Breast epithelium (tissue), 4 donors: ENCODE results near the gene PGS1. TPM values are rescaled to one million over a fixed set of nuclear protein-coding genes. Genes with fewer than 3 reads are reported as not detected.

ENCODE experiments used
- DNase-seq, 2 donors: peaks; one replicate each; pipeline ENCODE4 v3.0.0-alpha.2; 2019; ENCODE audit warnings: low spot score in 2 of 2
- H3K27ac ChIP-seq, 2 donors: fragments of 200-600 bp; sonication (generic) in 1 of 2; one replicate each; pipeline ENCODE4 v1.5.1; 2016 to 2019; ENCODE audit warnings: mild to moderate bottlenecking in 1 of 2
- H3K27me3 ChIP-seq, 2 donors: fragments of 200-600 bp; sonication (generic) in 1 of 2; one replicate each; pipeline versions ENCODE4 v1.5.1 to v1.6.0; 2017 to 2019; ENCODE audit warnings: control low read depth in 1 of 2, mild to moderate bottlenecking in 1 of 2
- H3K36me3 ChIP-seq: fragments of 200-600 bp; one replicate; pipeline ENCODE4 v1.5.1; 2019
- H3K4me1 ChIP-seq, 2 donors: fragments of 200-600 bp; sonication (generic); one replicate each; pipeline ENCODE4 v1.5.1; 2016 to 2019; ENCODE audit warnings: control low read depth in 1 of 2
- H3K4me3 ChIP-seq, 3 donors: fragments of 200-600 bp; sonication (generic); 1 replicate in 2 of 3; 2 replicates in 1 of 3; pipeline ENCODE4 v1.5.1; 2016 to 2019; ENCODE audit warnings: mild to moderate bottlenecking in 3 of 3, moderate library complexity in 2 of 3
- H3K9me3 ChIP-seq, 2 donors: fragments of 200-600 bp; sonication (generic) in 1 of 2; one replicate each; pipeline ENCODE4 v1.5.1; 2016 to 2019; ENCODE audit warnings: control low read depth in 1 of 2
- CTCF ChIP-seq, 3 donors: fragments of 450-650 bp; IDR thresholded peaks; one replicate each; pipeline ENCODE4 v1.5.1; 2016 to 2017; ENCODE audit warnings: antibody characterized with exemption in 3 of 3, mild to moderate bottlenecking in 3 of 3, moderate library complexity in 3 of 3
- POLR2A ChIP-seq: fragments of 450-650 bp; IDR thresholded peaks from one replicate; pipeline ENCODE4 v1.6.1; 2016; ENCODE audit warnings: antibody characterized with exemption, mild to moderate bottlenecking, moderate library complexity
- POLR2AphosphoS5 ChIP-seq, 3 donors: sonication (generic); formaldehyde crosslinking; IDR thresholded peaks; one replicate each; pipeline ENCODE4 v1.6.1; 2017; ENCODE audit warnings: antibody characterized with exemption in 3 of 3
- intact Hi-C: fragments of 100-400 bp; cut with DNase I; formaldehyde crosslinking; loops from one replicate; pipeline ENCODE4 v1.15.1; 2023; ENCODE audit warnings: low total_unique reads
- total RNA-seq, 3 donors: library from RNA; depleted of rRNA; stranded (reverse); fragments of >200 nt; gene quantifications; one replicate each; pipeline ENCODE4 v1.1.0, GENCODE V29; 2016

Gene PGS1
- total RNA-seq, 3 donors from 2014 or later, result 33.9 to 58.7 (median 50.2) TPM

GRCh38 chr17:78458091-78458490 lies 79.6 kb downstream of the PGS1 start:
- H3K27ac ChIP-seq, result no peak overlapping the region
- no peaks in the 10 kb centered on the region for H3K4me1 ChIP-seq
- H3K36me3 ChIP-seq, result no peaks in the 10 kb centered on the region
- TF ChIP-seq CTCF (IDR thresholded peaks at IDR 0.05) (no peak), POLR2AphosphoS5 (IDR thresholded peaks at IDR 0.05) (no peak), POLR2A (no peak)
- intact Hi-C loops, result no loop called here
- H3K4me3 ChIP-seq, result no peak overlapping the region
- DNase-seq, result no peak
- H3K9me3 ChIP-seq, result no peaks in the 10 kb centered on the region
- H3K27me3 ChIP-seq, result no peaks in the 10 kb centered on the region

- intact Hi-C loops, result no loop called here
These were observed 80.4 kb downstream of the PGS1 start for GRCh38 chr17:78458736-78459335.

GRCh38 chr17:78459696-78460095 lies 81.2 kb downstream of the PGS1 start:
- intact Hi-C loops, result no loop called here

More at GRCh38 chr17:78458736-78459335, 80.4 kb downstream of the PGS1 start:
- Histone ChIP-seq H3K27me3 (no peaks in the 10 kb centered on the region), H3K27ac (no peak overlapping the region), H3K4me1 (no peaks in the 10 kb centered on the region), H3K36me3 (no peaks in the 10 kb centered on the region), H3K9me3 (no peaks in the 10 kb centered on the region), H3K4me3 (no peak overlapping the region)
- TF ChIP-seq POLR2A, result no peak
- DNase-seq, result no peak

GRCh38 chr17:78460176-78460675 lies 81.8 kb downstream of the PGS1 start:
- Histone ChIP-seq H3K4me3 (no peak overlapping the region), H3K27me3 (no peaks in the 10 kb centered on the region), H3K36me3 (no peaks in the 10 kb centered on the region), H3K4me1 (no peaks in the 10 kb centered on the region), H3K27ac (no peak overlapping the region), H3K9me3 (no peaks in the 10 kb centered on the region)
- no peak for TF ChIP-seq CTCF (IDR thresholded peaks at IDR 0.05)
- TF ChIP-seq POLR2AphosphoS5 (IDR thresholded peaks at IDR 0.05), result no peak
- TF ChIP-seq POLR2A, result no peak
- DNase-seq, result no peak
- intact Hi-C loops, result no loop called here

More at GRCh38 chr17:78459696-78460095, 81.2 kb downstream of the PGS1 start:
- Histone ChIP-seq H3K27me3 (no peaks in the 10 kb centered on the region), H3K36me3 (no peaks in the 10 kb centered on the region), H3K27ac (no peak overlapping the region), H3K4me1 (no peaks in the 10 kb centered on the region), H3K4me3 (no peak overlapping the region), H3K9me3 (no peaks in the 10 kb centered on the region)
- DNase-seq, result no peak
- TF ChIP-seq POLR2A (no peak), CTCF (IDR thresholded peaks at IDR 0.05) (no peak), POLR2AphosphoS5 (IDR thresholded peaks at IDR 0.05) (no peak)

DNA sequence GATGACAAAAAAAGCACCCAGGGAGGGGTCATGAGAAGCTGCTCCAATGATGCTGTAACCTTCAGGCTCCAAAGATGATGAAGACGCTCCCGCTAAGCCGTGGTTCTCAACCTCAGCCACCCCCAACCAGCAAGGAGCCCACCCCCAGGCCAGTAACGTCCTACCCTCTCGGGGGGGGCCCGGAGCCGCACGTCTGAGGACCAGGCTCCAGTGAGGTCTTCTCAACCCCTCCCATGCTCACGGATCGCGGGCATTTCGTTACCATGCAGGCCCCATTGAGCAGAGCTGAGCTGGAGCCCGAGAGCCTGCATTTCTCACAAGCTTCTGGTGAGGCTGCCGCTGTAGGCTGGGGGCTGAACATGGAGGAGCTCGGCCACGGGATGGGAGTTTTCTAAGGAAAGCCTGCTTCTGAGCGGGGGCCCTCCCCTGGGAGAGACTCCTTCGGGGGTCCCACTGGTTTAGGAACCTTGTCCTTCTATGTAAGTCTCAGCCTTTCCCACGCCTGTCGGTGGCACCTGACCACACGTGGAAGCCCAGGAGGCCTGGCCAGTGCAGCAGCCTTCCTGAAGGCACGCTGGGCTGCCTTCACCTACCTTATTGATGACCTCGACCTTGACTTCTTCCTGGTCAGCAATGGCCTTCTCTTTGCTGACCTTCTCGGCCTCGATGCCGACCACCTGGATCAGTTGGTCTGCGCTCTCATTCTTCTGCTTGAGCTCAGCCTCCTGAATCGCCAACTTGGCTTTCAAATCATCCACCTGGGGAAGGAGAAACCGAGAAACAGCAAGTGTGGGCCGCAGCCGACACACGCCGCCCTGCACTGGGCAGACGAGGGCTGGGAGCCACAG lies 82.7 kb downstream of the PGS1 start:
- Histone ChIP-seq H3K36me3 (no peaks in the 10 kb centered on the region), H3K27ac (no peak overlapping the region), H3K9me3 (no peaks in the 10 kb centered on the region), H3K27me3 (no peaks in the 10 kb centered on the region), H3K4me3 (no peak overlapping the region), H3K4me1 (no peaks in the 10 kb centered on the region)
- no peak for TF ChIP-seq POLR2AphosphoS5 (IDR thresholded peaks at IDR 0.05)
- no peak for TF ChIP-seq CTCF (IDR thresholded peaks at IDR 0.05)
- no peak for TF ChIP-seq POLR2A
- intact Hi-C loops, result no loop called here
- DNase-seq, result no peak
